Loucy (cell line): ENCODE measurements around the gene PTPN5.

ENCODE experiments used
- EZH2phosphoT487 ChIP-seq: fragments of 200-600 bp; IDR thresholded peaks from 2 replicates; pipeline ENCODE4 v1.6.1; 2018; ENCODE audit warnings: antibody characterized with exemption, mild to moderate bottlenecking, moderate library complexity, borderline replicate concordance
- TF ChIP-seq, protein P1 (sequence below): fragments of 200-600 bp; sonication (generic); conservative IDR thresholded peaks from 2 replicates; pipeline ENCODE4 v1.5.1; 2014; ENCODE audit warnings: mild to moderate bottlenecking, antibody characterized with exemption, low read length

DNA sequence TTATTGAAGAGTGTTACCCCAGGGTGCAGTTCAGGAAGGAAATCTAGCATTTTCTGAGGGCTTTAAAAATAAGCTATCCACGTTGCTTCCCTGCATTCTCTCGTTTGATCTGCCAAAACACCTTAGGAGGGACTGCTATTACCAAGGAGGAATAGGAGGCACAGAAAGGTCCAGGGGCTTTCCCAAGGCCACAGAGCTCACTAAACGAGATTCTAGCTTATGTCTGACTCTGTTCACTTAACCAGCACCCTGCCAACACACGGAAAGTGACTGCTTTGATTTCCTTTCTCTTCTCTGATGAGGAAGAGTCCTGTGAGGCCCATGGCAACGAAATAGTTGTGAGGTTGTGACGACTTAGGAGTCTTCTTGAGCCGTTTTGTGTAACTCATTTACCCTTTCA lies 3.4 kb upstream of the PTPN5 start:
- no peak for TF ChIP-seq EZH2phosphoT487
- TF ChIP-seq, protein P1, sequence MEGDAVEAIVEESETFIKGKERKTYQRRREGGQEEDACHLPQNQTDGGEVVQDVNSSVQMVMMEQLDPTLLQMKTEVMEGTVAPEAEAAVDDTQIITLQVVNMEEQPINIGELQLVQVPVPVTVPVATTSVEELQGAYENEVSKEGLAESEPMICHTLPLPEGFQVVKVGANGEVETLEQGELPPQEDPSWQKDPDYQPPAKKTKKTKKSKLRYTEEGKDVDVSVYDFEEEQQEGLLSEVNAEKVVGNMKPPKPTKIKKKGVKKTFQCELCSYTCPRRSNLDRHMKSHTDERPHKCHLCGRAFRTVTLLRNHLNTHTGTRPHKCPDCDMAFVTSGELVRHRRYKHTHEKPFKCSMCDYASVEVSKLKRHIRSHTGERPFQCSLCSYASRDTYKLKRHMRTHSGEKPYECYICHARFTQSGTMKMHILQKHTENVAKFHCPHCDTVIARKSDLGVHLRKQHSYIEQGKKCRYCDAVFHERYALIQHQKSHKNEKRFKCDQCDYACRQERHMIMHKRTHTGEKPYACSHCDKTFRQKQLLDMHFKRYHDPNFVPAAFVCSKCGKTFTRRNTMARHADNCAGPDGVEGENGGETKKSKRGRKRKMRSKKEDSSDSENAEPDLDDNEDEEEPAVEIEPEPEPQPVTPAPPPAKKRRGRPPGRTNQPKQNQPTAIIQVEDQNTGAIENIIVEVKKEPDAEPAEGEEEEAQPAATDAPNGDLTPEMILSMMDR, result no peak
